HPDE6-E6E7 (cell line): ENCODE data around the gene RORC.
"Not testable (repeated sequence)": the region's sequence is repeated elsewhere in the genome, so short reads cannot be mapped to it uniquely, and the experiment has no call there.

Experiments used
- DNase-seq: peaks from one replicate; pipeline ENCODE4 v3.0.0; 2011; ENCODE audit warnings: missing footprints; ENCODE audit errors: extremely low spot score

The RORC gene

GRCh38 chr1:151831605-151832004 lies at the start of gene RORC:
RORC (minus strand) TSS chr1:151831802; CDS start chr1:151831764, 38 bp downstream.
- no peak for DNase-seq

DNA sequence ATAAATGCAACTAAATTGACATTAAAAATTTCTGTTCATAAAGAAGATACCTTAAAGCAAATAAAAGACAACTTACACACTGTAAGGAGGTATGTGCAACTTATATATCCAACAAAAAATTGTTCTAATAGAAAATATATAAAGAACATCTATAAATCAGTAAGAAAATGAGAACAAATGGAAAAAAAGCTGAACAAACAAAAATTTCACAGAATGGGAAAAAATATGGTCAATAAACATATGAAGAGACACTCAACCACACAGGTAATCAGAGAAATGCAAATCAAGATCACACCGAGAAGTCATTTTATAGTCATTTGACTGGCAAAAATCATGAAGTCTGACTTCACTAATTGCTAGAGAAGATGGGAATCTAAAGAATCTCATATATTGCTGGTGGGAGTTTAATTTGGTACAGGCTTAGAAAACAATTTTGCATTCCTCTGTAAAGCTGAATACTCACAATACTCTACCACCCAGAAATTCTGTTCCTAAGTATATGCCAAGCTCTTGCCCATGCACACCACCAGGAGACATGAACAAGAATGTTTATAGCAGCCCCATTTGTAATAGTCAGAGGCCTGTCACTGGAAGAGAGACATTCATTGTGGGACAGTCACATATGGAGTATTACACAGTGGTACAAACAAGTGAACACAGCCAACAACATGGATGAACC lies 44.0 kb upstream of the RORC start:
- no peak for DNase-seq

DNA sequence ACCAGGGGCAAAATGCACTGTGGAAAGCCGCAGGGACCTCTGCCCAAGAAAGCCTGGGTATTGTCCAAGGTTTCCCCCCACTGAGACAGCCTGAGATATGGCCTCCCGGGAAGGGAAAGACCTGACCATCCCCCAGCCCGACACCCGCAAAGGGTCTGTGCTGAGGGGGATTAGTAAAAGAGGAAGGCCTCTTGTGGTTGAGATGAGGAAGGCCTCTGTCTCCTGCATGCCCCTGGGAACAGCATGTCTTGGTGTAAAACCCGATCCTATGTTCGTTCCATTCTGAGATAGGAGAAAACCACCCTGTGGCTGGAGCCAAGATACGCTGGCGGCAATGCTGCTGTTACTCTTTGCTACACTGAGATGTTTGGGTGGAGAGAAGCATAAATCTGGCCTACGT lies 41.2 kb upstream of the RORC start:
- DNase-seq = not testable (repeated sequence)

GRCh38 chr1:151871284-151872030 lies 39.9 kb upstream of the RORC start:
- DNase-seq = no peak

DNA sequence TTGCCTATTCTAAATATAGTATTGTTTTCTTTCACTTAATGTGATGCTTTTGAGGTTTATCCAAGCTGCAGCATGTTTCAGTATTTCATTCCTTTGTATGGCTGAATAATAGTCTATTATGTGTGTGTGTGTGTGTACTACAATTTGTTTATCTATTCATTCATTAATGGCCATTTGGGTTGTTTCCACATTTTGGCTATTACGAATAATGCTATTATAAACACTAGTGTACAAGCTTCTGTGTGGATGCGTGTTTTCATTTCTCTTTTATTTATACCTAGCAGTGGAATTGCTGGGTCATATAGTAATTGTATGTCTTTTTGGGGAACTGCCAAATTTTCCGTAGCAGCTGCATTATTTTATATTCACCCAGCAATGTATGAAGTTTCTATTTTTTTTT lies 36.9 kb upstream of the RORC start:
- no peak for DNase-seq

DNA sequence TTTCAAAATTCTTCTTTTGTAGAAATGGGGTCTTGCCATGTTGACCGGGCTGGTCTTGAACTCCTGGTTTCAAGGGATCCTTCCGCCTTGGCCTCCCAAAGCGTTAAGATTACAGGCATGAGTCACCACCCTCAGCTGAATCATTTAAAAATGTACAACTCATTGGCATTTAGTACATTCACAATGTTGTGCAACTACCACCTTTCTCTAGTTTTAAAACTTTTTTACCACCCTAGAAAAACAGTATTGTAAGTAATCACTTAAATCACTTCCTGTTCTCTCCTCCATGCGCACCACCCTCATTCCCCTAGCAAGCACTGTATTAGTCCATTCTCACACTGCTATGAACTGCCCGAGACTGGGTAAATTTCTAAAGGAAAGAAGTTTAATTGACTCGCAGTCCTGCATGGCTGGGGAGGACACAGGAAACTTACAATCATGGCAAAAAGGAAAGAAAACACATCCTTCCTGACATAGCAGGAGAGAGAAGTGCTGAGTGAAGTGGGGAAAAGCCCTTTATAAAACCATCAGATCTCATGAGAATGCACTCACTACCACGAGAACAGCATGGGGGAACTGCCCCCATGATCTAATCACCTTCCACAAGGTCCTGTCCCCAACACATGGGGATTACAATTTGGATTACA lies 36.3 kb upstream of the RORC start:
- no peak for DNase-seq

- no peak for DNase-seq
These were observed 35.7 kb upstream of the RORC start for GRCh38 chr1:151867321-151867720.

GRCh38 chr1:151864411-151864810 lies 32.8 kb upstream of the RORC start:
- DNase-seq = no peak

DNA sequence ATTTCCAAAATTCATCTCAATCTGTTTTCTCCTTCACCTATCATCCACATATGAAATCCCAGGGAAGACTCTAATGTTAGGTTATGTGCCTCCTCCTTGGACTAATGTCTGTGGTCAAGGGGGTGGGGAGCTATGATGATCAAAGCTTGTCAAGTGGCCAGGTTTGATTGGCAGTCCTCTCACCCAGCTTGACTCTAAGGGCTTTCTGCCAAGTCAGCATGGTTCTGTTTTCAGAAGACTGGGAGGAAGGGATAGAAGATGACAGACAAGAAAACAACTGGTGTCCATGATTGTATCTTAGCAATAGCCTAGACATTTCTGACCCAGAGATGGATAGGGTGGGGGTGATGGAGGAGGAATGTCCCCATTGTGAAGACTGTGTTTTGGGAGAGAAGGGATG lies 31.0 kb upstream of the RORC start:
- no peak for DNase-seq

GRCh38 chr1:151860504-151861187 lies 29.0 kb upstream of the RORC start:
- no peak for DNase-seq

DNA sequence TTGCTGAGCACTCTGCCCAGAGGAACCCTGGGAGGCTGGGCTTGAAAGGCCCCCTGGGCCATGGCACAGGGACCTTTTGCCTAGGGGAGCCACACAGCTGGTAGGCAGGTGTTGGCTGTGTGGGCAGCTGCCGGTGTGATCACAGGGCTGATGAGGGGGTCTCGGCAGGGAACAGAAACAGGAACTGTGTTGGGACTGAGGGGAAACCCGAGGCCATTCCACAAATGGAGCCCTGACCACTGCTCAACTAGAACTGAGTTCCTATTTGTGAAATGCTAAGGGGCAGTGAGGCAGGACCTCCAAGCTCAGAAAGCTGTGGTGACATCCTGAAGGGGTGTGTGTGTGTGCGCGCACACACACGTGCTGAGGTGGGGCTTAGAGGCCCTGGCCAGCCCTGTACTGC lies 28.3 kb upstream of the RORC start:
- no peak for DNase-seq

GRCh38 chr1:151858886-151859665 lies 27.5 kb upstream of the RORC start:
- DNase-seq = no peak

- DNase-seq = no peak
These were observed 26.6 kb upstream of the RORC start for GRCh38 chr1:151858030-151858746.

GRCh38 chr1:151855933-151856332 lies 24.3 kb upstream of the RORC start:
- DNase-seq = no peak

DNA sequence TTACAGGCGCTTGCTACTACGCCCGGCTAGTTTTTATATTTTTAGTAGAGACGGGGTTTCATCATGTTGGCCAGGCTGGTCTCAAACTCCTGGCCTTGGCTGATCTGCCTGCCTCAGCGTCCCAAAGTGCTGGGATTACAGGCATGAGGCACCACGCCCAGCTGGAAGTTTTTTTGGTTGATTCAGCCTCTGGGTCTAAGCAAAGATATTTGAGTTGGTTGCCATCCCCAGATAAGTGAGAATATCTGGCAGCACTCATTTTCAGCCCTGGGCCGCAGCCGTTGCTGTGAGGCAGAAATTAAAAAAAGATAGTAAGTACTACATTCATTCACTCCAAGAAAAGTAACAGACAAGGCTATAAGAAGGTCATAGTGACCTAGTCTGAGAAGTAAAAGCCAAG lies 23.9 kb upstream of the RORC start:
- not testable (repeated sequence) for DNase-seq

DNA sequence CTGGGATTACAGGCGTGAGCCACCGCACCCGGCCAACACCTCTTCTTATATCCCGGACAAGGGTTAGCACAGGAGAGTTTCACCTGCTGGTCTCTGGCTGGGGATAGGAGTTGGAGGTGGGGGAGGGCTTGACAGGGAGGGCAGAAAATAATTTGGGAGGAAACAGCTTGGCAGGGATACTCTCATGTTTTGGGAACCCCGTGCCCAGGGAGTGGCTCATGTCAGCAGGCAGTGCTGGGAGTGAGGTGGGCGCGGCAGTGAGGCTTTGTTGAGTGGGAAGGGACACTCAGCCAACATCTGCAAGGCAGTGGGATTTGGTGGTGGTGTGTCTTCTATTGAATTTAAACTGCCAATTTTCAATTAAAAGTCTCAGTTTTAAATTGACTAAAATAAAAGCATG lies 23.1 kb upstream of the RORC start:
- DNase-seq = no peak

DNA sequence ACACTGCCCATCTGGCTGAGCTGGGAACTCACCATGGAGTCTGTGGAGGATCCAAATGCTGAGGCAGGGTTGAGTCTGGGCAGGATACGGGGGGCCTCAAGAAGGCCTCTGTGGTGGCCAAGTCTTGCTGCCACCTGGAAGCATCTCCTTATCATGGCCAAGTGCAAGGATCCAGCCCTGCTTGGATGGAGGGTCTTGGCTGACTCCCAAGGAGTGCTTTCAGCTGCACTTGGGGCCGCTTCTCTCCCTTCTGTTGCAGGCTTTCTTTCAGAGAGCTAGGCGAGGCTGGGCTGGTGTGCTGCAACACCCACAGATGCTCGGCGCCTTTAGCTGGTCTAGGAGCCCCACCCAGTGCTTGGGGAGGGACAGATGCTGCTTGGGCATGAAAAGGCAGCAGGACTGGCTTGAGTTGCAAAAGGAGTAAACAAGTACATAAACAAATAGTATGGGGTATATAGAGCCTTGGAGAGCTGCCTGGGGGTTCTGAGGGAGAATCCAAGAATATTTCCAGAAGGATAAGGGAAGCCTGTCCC lies 21.9 kb upstream of the RORC start, which contains the start of gene THEM5:
Gene THEM5, minus strand, starts transcription at position 302 of the 533 bp plus-strand sequence. Its CDS starts 147 bp downstream, at position 155.
- DNase-seq = no peak

- no peak for DNase-seq
These were observed 21.1 kb upstream of the RORC start for GRCh38 chr1:151852733-151853132.

GRCh38 chr1:151851886-151852285 lies 20.3 kb upstream of the RORC start:
- DNase-seq = no peak

DNA sequence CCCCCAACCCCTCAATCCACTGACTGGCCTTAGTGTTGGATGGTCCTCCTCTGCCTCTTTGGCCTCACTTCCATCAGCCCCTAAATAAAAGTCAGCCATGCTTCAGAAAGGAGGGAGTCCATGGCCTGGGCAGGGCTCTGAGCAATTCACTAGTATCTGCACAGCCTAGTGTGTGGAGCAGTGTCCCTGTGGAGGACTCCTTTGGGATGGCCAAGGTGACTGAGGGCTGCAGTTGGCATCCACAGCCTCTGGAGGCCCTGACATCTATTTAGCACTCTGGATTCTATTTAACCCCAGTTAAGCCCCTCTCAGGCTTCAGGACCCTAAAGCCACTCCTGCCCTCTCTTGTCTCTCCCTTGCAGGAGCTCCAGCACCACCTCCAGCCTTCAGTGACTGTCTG lies 18.3 kb upstream of the RORC start:
- DNase-seq = no peak
